T-helper 2 cell treated with Interferon-gamma antibody and Interleukin-4, amounts not matched to agents 100 ng/mL and 5 ng/mL, for 36 hours (primary cell): ENCODE data around the gene SLC40A1. TPM values are rescaled to one million over a fixed set of nuclear protein-coding genes. Genes with fewer than 3 reads are reported as not detected.

ENCODE experiments used
- intact Hi-C: fragments of 100-400 bp; cut with micrococcal nuclease; formaldehyde crosslinking; loops from one replicate; pipeline ENCODE4 v1.15.1; 2023
- total RNA-seq: library from RNA; stranded (reverse); gene quantifications from 2 replicates; pipeline ENCODE4 v1.2.3, GENCODE V29; 2022

The SLC40A1 gene
- total RNA-seq, 1 donor from 2014 or later: 6.3 TPM

- intact Hi-C loops: no loop called here
Observed at GRCh38 chr2:189570570-189571031, 10.0 kb downstream of the SLC40A1 start.

- intact Hi-C loops: no loop called here
Observed at GRCh38 chr2:189569295-189569910, 11.2 kb downstream of the SLC40A1 start.

- intact Hi-C loops: no loop called here
Observed at GRCh38 chr2:189566046-189566445, 14.5 kb downstream of the SLC40A1 start.

- intact Hi-C loops: no loop called here
Observed at GRCh38 chr2:189561371-189562038, 19.1 kb downstream of the SLC40A1 start.

- intact Hi-C loops: no loop called here
Observed at GRCh38 chr2:189560273-189560586, 20.4 kb downstream of the SLC40A1 start.

- intact Hi-C loops: no loop called here
Observed at GRCh38 chr2:189559579-189560272, 20.9 kb downstream of the SLC40A1 start.

GRCh38 chr2:189558516-189559272 lies 21.9 kb downstream of the SLC40A1 start:
- intact Hi-C loops: no loop called here

GRCh38 chr2:189557373-189557772 lies 23.2 kb downstream of the SLC40A1 start:
- intact Hi-C loops: no loop called here

- intact Hi-C loops: no loop called here
Observed at GRCh38 chr2:189556526-189556925, 24.1 kb downstream of the SLC40A1 start.

GRCh38 chr2:189555232-189555631 lies 25.4 kb downstream of the SLC40A1 start:
- intact Hi-C loops: no loop called here

- intact Hi-C loops: no loop called here
Observed at GRCh38 chr2:189553504-189554088, 27.0 kb downstream of the SLC40A1 start.

GRCh38 chr2:189552991-189553404 lies 27.6 kb downstream of the SLC40A1 start:
- intact Hi-C loops: no loop called here

- intact Hi-C loops: no loop called here
Observed at GRCh38 chr2:189552334-189552990, 28.1 kb downstream of the SLC40A1 start.

- intact Hi-C loops: no loop called here
Observed at GRCh38 chr2:189551808-189552207, 28.8 kb downstream of the SLC40A1 start.

GRCh38 chr2:189549449-189549832 lies 31.1 kb downstream of the SLC40A1 start:
- intact Hi-C loops: no loop called here

GRCh38 chr2:189548666-189549448 lies 31.7 kb downstream of the SLC40A1 start:
- intact Hi-C loops: no loop called here

GRCh38 chr2:189545418-189545817 lies 35.2 kb downstream of the SLC40A1 start:
- intact Hi-C loops: no loop called here

GRCh38 chr2:189544318-189545042 lies 36.1 kb downstream of the SLC40A1 start:
- intact Hi-C loops: no loop called here

GRCh38 chr2:189543367-189543766 lies 37.2 kb downstream of the SLC40A1 start:
- intact Hi-C loops: no loop called here
